OCI-LY7 (cell line): ENCODE data around the gene ABCA4.

Experiments used
- EZH2phosphoT487 ChIP-seq: fragments of 200-600 bp; sonication (generic); IDR thresholded peaks from 2 replicates; pipeline ENCODE4 v1.6.1; 2018; ENCODE audit warnings: low read depth, borderline replicate concordance, mild to moderate bottlenecking, mixed run types, antibody characterized with exemption, low read length, moderate library complexity, mixed read lengths
- TF ChIP-seq, protein P1 (sequence below): fragments of 200-600 bp; sonication (generic); conservative IDR thresholded peaks from 2 replicates; pipeline ENCODE4 v1.5.1; 2014; ENCODE audit warnings: mild to moderate bottlenecking, antibody characterized with exemption, low read length, moderate library complexity, mixed read lengths

DNA sequence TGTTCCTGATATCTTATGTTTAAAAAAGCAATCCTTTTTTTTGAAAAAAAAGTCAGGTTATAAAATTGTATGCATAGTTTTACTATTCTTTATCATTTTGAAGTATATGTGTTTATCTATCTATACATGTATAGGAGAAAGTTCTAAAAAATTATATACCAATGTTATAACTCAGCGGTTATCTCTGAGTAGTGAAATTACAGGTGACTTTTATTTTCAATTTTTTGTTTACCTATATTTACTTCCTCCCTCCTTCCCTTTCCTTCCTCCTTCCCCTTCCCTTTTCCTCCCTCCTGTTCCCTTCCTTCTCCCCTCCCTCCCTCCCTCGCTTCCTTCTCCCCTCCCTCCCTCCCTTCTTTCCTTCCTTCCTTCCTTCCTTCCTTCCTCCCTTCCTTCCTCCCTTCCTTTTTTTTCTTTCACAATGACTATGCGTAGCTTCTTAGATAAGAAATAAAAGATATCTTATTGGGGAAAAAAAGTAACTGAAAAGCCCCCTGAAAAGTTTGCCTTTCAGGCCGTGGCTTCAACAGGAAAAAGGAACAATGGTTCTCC lies 77.1 kb downstream of the ABCA4 start:
- TF ChIP-seq, protein P1, sequence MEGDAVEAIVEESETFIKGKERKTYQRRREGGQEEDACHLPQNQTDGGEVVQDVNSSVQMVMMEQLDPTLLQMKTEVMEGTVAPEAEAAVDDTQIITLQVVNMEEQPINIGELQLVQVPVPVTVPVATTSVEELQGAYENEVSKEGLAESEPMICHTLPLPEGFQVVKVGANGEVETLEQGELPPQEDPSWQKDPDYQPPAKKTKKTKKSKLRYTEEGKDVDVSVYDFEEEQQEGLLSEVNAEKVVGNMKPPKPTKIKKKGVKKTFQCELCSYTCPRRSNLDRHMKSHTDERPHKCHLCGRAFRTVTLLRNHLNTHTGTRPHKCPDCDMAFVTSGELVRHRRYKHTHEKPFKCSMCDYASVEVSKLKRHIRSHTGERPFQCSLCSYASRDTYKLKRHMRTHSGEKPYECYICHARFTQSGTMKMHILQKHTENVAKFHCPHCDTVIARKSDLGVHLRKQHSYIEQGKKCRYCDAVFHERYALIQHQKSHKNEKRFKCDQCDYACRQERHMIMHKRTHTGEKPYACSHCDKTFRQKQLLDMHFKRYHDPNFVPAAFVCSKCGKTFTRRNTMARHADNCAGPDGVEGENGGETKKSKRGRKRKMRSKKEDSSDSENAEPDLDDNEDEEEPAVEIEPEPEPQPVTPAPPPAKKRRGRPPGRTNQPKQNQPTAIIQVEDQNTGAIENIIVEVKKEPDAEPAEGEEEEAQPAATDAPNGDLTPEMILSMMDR: no peak
- no peak for TF ChIP-seq EZH2phosphoT487
